ENCODE results near the gene TSPAN3. TPM values are rescaled to one million over a fixed set of nuclear protein-coding genes. Genes with fewer than 3 reads are reported as not detected.
A peak's percentile ranks its signal among the peaks of the same experiment; 100 is the strongest.

Gene TSPAN3
- total and polyA plus RNA-seq, 10 of the 15 experiments (the other 5 are each of a cell fraction or from before 2014, with no cell fraction given), result 18.9 to 114 (median 57.2) TPM

DNA sequence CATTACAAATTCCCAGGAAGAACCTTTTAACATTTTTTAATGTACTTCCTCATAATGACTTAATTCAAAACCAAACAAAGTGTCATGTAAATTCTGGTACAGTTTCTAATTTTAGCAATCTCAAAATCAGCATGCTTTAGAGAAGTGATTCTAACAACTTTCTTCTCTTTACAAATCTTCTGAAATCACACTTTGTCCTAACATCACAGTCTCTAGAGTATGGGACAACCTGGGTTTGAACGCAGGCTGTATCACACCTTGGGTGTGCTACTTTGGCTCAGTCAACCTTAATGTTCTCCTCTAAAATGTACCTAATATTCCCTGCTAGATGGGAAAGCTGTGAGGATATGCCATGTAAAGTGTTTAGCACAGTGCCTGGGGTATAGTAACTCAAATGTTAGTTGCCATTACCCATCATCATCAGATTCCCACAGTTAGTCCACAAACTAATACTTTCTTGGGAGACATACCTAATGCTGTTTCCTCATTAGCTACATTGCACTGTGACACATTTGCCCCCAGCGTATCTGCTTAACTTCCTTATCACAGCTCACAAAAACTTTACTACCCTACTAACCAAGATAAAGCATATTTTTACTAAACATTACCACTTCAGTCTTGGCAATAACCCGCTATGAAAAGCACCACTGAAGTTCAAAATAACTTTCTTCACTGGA is 3.1 kb downstream of the TSPAN3 start (continued):
- TF ChIP-seq, protein P1, sequence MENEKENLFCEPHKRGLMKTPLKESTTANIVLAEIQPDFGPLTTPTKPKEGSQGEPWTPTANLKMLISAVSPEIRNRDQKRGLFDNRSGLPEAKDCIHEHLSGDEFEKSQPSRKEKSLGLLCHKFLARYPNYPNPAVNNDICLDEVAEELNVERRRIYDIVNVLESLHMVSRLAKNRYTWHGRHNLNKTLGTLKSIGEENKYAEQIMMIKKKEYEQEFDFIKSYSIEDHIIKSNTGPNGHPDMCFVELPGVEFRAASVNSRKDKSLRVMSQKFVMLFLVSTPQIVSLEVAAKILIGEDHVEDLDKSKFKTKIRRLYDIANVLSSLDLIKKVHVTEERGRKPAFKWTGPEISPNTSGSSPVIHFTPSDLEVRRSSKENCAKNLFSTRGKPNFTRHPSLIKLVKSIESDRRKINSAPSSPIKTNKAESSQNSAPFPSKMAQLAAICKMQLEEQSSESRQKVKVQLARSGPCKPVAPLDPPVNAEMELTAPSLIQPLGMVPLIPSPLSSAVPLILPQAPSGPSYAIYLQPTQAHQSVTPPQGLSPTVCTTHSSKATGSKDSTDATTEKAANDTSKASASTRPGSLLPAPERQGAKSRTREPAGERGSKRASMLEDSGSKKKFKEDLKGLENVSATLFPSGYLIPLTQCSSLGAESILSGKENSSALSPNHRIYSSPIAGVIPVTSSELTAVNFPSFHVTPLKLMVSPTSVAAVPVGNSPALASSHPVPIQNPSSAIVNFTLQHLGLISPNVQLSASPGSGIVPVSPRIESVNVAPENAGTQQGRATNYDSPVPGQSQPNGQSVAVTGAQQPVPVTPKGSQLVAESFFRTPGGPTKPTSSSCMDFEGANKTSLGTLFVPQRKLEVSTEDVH (IDR thresholded peaks at IDR 0.05; ENCODE audit: low read depth, partially characterized antibody), result no peak
- TF ChIP-seq CBX5 (IDR thresholded peaks at IDR 0.05; ENCODE audit: low read depth), result no peak
- no peak for TF ChIP-seq SIX5 (IDR thresholded peaks at IDR 0.05; ENCODE audit: low read depth, low read length, severe bottlenecking)
- TF ChIP-seq CUX1 (IDR thresholded peaks at IDR 0.05; ENCODE audit: insufficient replicate concordance, low read depth, low read length), result no peak
- no peak for TF ChIP-seq MXI1 (IDR thresholded peaks at IDR 0.05; ENCODE audit: low read depth, low read length)
- no peak for TF ChIP-seq MYC (IDR thresholded peaks at IDR 0.05; ENCODE audit: insufficient read depth, insufficient read length, insufficient replicate concordance, low read length, severe bottlenecking)
- TF ChIP-seq CHD4 (IDR thresholded peaks at IDR 0.05), result no peak
- TF ChIP-seq, protein P2, sequence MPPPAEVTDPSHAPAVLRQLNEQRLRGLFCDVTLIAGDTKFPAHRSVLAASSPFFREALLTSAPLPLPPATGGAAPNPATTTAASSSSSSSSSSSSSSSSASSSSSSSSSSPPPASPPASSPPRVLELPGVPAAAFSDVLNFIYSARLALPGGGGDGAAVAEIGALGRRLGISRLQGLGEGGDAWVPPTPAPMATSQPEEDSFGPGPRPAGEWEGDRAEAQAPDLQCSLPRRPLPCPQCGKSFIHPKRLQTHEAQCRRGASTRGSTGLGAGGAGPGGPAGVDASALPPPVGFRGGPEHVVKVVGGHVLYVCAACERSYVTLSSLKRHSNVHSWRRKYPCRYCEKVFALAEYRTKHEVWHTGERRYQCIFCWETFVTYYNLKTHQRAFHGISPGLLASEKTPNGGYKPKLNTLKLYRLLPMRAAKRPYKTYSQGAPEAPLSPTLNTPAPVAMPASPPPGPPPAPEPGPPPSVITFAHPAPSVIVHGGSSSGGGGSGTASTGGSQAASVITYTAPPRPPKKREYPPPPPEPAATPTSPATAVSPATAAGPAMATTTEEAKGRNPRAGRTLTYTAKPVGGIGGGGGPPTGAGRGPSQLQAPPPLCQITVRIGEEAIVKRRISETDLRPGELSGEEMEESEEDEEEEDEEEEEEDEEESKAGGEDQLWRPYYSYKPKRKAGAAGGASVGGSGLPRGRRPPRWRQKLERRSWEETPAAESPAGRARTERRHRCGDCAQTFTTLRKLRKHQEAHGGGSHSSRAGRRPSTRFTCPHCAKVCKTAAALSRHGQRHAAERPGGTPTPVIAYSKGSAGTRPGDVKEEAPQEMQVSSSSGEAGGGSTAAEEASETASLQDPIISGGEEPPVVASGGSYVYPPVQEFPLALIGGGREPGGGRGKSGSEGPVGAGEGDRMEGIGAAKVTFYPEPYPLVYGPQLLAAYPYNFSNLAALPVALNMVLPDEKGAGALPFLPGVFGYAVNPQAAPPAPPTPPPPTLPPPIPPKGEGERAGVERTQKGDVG (CRISPR knock-in tag; IDR thresholded peaks at IDR 0.05), result no peak
- no peak for TF ChIP-seq PRDM15 (CRISPR knock-in tag; IDR thresholded peaks at IDR 0.05)
- TF ChIP-seq PAX8 (IDR thresholded peaks at IDR 0.05), result no peak
- no peak for TF ChIP-seq RAD51 (IDR thresholded peaks at IDR 0.05)
- TF ChIP-seq ATF7 (IDR thresholded peaks at IDR 0.05; ENCODE audit: low read depth), result peak; percentile 56; the same call in 1 of the 2 replicates
- TF ChIP-seq SPI1 (IDR thresholded peaks at IDR 0.05; ENCODE audit: borderline replicate concordance, insufficient read depth, low read depth, low read length), result peak; percentile 64
